SK-N-SH treated with all-trans-retinoic acid at 6 μM for 48 hours (cell line): ENCODE data around the gene CLSTN2.

ENCODE experiments used
- CREB5 ChIP-seq: fragments of 250-450 bp; sonication (Bioruptor Pico); IDR thresholded peaks from 2 replicates; pipeline ENCODE4 v1.5.1; 2020; ENCODE audit warnings: low read depth, mild to moderate bottlenecking, moderate library complexity
- ESRRG ChIP-seq: fragments of 250-450 bp; sonication (Bioruptor Pico); IDR thresholded peaks from 2 replicates; pipeline ENCODE4 v1.6.1; 2021; ENCODE audit warnings: mild to moderate bottlenecking
- ISL1 ChIP-seq: fragments of 250-450 bp; sonication (Bioruptor Pico); IDR thresholded peaks from 2 replicates; pipeline ENCODE4 v2.1.2; 2022; ENCODE audit warnings: mild to moderate bottlenecking, moderate library complexity
- OSR1 ChIP-seq: fragments of 250-450 bp; sonication (Bioruptor Pico); IDR thresholded peaks from 2 replicates; pipeline ENCODE4 v1.8.0; 2022; ENCODE audit warnings: moderate library complexity, mild to moderate bottlenecking, inconsistent platforms
- PATZ1 ChIP-seq: fragments of 250-450 bp; sonication (Bioruptor Pico); IDR thresholded peaks from 2 replicates; pipeline ENCODE4 v1.8.0; 2020; ENCODE audit warnings: mild to moderate bottlenecking, moderate library complexity, borderline replicate concordance
- RARB ChIP-seq: fragments of 250-450 bp; sonication (Bioruptor Pico); IDR thresholded peaks from 2 replicates; pipeline ENCODE4 v1.8.0; 2021; ENCODE audit warnings: mild to moderate bottlenecking, moderate library complexity
- SNAI2 ChIP-seq: fragments of 250-450 bp; sonication (Bioruptor Pico); IDR thresholded peaks from 2 replicates; pipeline ENCODE4 v1.5.0; 2020; ENCODE audit warnings: mild to moderate bottlenecking, moderate library complexity
- TCF4 ChIP-seq: fragments of 250-450 bp; sonication (Bioruptor Pico); IDR thresholded peaks from 2 replicates; pipeline ENCODE4 v1.8.0; 2021; ENCODE audit warnings: mild to moderate bottlenecking, moderate library complexity, borderline replicate concordance
- ZFP30 ChIP-seq: fragments of 450-650 bp; formaldehyde crosslinking; IDR thresholded peaks from 2 replicates; pipeline ENCODE4 v1.5.0; 2022; ENCODE audit warnings: mild to moderate bottlenecking, moderate library complexity
- ZNF8 ChIP-seq: fragments of 450-650 bp; formaldehyde crosslinking; IDR thresholded peaks from 2 replicates; pipeline ENCODE4 v1.5.0; 2020; ENCODE audit warnings: mild to moderate bottlenecking, moderate library complexity

GRCh38 chr3:139935866-139936817, 1.2 kb downstream of the CLSTN2 start:
- TF ChIP-seq CREB5 (CRISPR knock-in tag) (no peak), ZFP30 (CRISPR knock-in tag) (no peak), ISL1 (no peak), RARB (CRISPR knock-in tag) (no peak), ZNF8 (CRISPR knock-in tag) (no peak), PATZ1 (CRISPR knock-in tag) (no peak), ESRRG (CRISPR knock-in tag) (no peak), SNAI2 (no peak), TCF4 (no peak), OSR1 (CRISPR knock-in tag) (no peak)
